Ishikawa (cell line): Measurements from ENCODE around the gene HMGXB3.
A peak's percentile ranks its signal among the peaks of the same experiment; 100 is the strongest.

Experiments used
- CEBPB ChIP-seq: IDR thresholded peaks from 2 replicates; pipeline ENCODE4 v1.6.1; 2012
- CREB1 ChIP-seq: IDR thresholded peaks from 2 replicates; pipeline ENCODE4 v1.6.1; 2012; ENCODE audit warnings: low read depth
- EGR1 ChIP-seq: IDR thresholded peaks from 2 replicates; pipeline ENCODE4 v1.6.1; 2012
- EP300 ChIP-seq: IDR thresholded peaks from 2 replicates; pipeline ENCODE4 v1.6.1; 2012; ENCODE audit warnings: borderline replicate concordance
- FOXM1 ChIP-seq: IDR thresholded peaks from 2 replicates; pipeline ENCODE4 v1.6.1; 2012; ENCODE audit warnings: low read depth, borderline replicate concordance
- NFIC ChIP-seq: IDR thresholded peaks from 2 replicates; pipeline ENCODE4 v1.6.1; 2012
- RAD21 ChIP-seq: IDR thresholded peaks from 2 replicates; pipeline ENCODE4 v1.6.1; 2012; ENCODE audit warnings: low read depth
- TAF1 ChIP-seq: IDR thresholded peaks from 2 replicates; pipeline ENCODE4 v1.6.1; 2012; ENCODE audit warnings: low read depth, mild to moderate bottlenecking
- TCF12 ChIP-seq: IDR thresholded peaks from 2 replicates; pipeline ENCODE4 v1.6.1; 2012; ENCODE audit warnings: low read depth
- TEAD4 ChIP-seq: IDR thresholded peaks from 2 replicates; pipeline ENCODE4 v1.6.1; 2012
- YY1 ChIP-seq: IDR thresholded peaks from 2 replicates; pipeline ENCODE4 v1.6.1; 2012; ENCODE audit warnings: low read depth
- ZBTB7A ChIP-seq: IDR thresholded peaks from 2 replicates; pipeline ENCODE4 v1.6.1; 2012; ENCODE audit warnings: low read depth
- TF ChIP-seq, protein P1 (sequence below): IDR thresholded peaks from 2 replicates; pipeline ENCODE4 v1.6.1; 2012
- TF ChIP-seq, protein P2 (sequence below): IDR thresholded peaks from 2 replicates; pipeline ENCODE4 v1.6.1; 2012
- TF ChIP-seq, protein P3 (sequence below): IDR thresholded peaks from 2 replicates; pipeline ENCODE4 v1.6.1; 2012; ENCODE audit warnings: low read depth, mild to moderate bottlenecking

Gene HMGXB3

DNA sequence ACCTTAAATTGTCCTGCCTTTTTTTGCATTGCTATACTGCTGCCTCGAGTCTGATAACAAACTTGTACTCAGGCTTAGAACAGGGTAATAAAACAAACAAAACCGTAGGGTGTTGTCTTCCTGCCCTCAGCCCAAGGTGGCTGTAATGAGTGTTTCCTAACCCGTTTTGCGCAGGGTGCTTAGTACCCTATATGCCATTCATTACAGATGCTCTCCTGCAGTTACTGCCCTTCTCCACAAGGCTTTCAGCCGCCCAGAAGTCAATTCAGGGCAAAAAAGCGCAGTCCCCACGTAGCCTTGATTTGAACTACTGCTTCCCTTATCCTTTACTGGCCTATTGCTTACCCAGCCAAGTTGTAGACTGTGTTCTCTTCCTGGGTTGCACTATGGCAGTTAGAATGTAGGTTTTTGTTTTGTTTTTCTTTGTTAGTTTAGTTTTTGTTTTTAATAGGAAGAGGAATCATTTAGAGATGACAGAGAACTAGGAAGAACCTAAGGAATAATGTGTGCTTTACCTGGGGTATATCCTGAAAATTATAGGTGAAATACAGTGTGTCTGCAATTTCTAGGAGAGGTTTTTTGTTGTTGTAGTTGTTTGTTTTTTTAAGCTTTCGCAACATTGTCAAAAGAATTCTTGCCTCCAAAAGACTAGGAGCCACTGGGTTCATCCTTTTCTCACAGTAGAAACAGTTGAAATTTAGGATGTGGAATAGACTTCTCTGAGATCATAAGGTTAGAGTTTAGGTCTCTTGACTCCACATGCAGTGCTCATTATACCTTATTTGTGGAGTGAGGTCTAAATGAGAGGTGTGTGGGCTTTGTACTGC lies 1.3 kb downstream of the HMGXB3 start:
- 0 out of 2 replicates have a peak, but pooled peaks have one; percentile 12 for TF ChIP-seq RAD21
- TF ChIP-seq YY1, result no peak

DNA sequence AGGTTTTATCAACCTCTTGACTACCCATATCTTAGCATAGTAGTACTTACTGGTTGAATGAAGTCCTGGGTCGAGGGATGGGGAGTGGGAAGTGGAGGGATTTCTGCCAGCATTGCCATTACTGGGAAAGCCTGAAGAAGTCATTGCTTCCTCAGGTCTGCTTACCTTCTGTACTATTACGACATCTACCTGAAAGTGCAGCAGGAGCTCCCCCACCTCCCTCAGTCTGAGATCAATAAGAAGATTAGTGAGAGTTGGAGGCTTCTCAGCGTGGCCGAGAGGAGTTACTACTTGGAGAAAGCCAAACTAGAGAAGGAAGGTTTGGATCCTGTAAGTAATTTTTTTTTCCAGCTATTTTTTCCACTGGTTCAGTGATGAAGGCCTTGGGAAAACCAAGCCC lies 5.8 kb downstream of the HMGXB3 start:
- TF ChIP-seq, protein P1, sequence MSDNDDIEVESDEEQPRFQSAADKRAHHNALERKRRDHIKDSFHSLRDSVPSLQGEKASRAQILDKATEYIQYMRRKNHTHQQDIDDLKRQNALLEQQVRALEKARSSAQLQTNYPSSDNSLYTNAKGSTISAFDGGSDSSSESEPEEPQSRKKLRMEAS, result no peak
- TF ChIP-seq CREB1 (no peak), YY1 (no peak), TCF12 (no peak), FOXM1 (no peak), TAF1 (no peak), RAD21 (no peak), ZBTB7A (no peak), NFIC (no peak), EGR1 (no peak), EP300 (no peak), CEBPB (no peak), TEAD4 (no peak)
- TF ChIP-seq, protein P2, sequence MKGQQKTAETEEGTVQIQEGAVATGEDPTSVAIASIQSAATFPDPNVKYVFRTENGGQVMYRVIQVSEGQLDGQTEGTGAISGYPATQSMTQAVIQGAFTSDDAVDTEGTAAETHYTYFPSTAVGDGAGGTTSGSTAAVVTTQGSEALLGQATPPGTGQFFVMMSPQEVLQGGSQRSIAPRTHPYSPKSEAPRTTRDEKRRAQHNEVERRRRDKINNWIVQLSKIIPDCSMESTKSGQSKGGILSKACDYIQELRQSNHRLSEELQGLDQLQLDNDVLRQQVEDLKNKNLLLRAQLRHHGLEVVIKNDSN, result no peak
- TF ChIP-seq, protein P3, sequence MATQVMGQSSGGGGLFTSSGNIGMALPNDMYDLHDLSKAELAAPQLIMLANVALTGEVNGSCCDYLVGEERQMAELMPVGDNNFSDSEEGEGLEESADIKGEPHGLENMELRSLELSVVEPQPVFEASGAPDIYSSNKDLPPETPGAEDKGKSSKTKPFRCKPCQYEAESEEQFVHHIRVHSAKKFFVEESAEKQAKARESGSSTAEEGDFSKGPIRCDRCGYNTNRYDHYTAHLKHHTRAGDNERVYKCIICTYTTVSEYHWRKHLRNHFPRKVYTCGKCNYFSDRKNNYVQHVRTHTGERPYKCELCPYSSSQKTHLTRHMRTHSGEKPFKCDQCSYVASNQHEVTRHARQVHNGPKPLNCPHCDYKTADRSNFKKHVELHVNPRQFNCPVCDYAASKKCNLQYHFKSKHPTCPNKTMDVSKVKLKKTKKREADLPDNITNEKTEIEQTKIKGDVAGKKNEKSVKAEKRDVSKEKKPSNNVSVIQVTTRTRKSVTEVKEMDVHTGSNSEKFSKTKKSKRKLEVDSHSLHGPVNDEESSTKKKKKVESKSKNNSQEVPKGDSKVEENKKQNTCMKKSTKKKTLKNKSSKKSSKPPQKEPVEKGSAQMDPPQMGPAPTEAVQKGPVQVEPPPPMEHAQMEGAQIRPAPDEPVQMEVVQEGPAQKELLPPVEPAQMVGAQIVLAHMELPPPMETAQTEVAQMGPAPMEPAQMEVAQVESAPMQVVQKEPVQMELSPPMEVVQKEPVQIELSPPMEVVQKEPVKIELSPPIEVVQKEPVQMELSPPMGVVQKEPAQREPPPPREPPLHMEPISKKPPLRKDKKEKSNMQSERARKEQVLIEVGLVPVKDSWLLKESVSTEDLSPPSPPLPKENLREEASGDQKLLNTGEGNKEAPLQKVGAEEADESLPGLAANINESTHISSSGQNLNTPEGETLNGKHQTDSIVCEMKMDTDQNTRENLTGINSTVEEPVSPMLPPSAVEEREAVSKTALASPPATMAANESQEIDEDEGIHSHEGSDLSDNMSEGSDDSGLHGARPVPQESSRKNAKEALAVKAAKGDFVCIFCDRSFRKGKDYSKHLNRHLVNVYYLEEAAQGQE, result no peak

DNA sequence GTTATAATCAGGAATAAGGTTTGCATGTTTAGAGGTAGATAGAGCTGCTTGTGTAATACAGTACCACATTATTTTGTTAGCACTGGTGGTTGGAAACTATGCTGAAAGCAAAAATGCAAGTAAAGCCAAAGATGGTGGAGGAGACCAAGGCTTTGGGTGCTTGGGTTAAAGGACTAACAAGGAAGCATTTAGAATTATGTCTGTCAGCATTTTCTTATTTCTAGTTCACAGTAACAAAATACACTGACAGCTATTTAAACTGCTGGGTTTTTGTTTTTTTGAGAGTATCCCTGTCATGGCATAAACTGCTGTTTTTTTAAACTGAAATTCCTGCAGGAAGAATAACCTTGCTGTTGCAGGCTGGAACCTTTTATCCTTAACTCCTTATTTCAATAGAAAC lies 6.5 kb downstream of the HMGXB3 start:
- TF ChIP-seq CEBPB, result no peak
- TF ChIP-seq EP300, result no peak

DNA sequence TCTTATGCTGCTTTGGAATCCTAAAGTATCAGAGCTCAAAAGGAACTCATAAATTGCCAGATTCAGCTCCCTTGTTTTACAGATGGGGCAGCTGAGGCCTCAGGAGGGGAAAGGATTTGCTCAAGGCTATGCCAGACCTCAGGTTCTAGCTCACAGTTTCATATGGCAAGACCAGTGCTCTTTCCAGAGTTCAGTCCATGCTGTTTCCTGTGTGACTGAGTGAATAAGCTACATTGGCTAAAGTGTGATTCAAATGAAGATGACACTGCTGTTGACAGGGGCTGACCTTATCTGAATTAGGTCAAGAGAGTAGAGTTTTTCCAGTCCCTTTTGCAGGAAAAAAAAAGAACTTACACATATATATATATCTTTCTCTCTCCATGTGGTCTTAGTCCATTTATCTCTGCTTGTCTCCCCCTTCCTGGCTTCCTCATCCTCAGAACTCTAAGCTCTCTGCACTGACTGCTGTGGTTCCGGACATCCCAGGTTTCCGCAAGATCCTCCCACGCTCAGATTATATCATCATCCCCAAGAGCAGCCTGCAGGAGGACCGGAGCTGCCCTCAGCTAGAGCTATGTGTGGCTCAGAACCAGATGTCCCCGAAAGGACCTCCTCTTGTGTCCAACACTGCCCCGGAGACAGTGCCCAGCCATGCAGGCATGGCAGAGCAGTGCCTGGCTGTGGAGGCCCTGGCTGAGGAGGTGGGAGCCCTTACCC lies 9.3 kb downstream of the HMGXB3 start:
- TF ChIP-seq ZBTB7A (no peak), EGR1 (no peak), TAF1 (no peak), TCF12 (no peak), YY1 (no peak), TEAD4 (no peak)
- TF ChIP-seq, protein P3, result no peak

DNA sequence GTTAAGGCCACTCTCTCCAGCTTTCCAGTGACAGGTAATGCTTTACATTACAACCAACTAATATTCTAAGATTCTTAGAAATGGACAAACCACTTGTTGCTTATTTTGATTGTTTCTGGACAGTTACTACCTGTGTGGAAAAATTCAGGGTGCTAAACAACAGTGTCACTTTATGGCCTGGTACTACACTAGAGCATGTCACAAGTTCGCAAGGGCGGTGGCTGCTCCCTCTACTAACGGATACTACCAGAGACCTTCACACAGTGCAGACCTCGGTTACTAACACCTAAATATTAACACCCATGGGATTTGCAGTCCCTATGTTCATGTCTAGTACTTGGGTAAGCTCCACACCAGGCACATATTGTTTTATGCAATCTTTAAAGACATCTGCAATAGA lies 13.4 kb downstream of the HMGXB3 start:
- no peak for TF ChIP-seq NFIC
- TF ChIP-seq YY1, result no peak
- no peak for TF ChIP-seq EGR1
- TF ChIP-seq, protein P1, result no peak
- TF ChIP-seq, protein P3, result no peak
- TF ChIP-seq, protein P2, result no peak
- no peak for TF ChIP-seq CREB1
- TF ChIP-seq TEAD4, result no peak
- TF ChIP-seq EP300, result no peak
- TF ChIP-seq TAF1, result no peak
- TF ChIP-seq ZBTB7A, result no peak
- TF ChIP-seq FOXM1, result no peak
- TF ChIP-seq RAD21, result no peak
